GM10266 (cell line): ENCODE results near the gene UPF2.
A peak's percentile ranks its signal among the peaks of the same experiment; 100 is the strongest.

Experiments
- DNase-seq: peaks from one replicate; pipeline ENCODE4 v3.0.0; 2012; ENCODE audit errors: extremely low spot score
- CTCF ChIP-seq: IDR thresholded peaks from 2 replicates; pipeline ENCODE4 v1.5.1; 2012; ENCODE audit warnings: mild to moderate bottlenecking, low read depth; ENCODE audit not compliant: control insufficient read depth, insufficient read depth; ENCODE audit errors: missing control alignments

The UPF2 gene

DNA sequence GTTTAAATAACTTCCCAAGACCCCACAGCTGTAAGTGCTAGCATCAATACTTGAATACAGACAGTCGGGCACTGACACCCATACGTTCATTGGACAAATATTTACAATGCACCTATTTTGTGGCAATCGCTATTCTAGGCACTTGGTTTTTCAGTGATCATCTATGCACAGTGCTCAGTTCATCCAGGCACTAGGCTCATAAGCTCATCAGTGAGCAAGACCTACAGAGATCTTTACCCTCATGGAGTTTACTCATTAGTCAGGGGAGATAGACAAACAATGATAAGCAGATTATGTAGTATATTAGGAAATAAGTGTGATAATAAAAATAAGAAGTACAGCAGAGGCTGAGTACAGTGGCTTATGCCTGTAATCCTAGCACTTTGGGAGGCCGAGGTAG, 18.5 kb upstream of the UPF2 start:
- DNase-seq: no peak
- no peak for TF ChIP-seq CTCF

DNA sequence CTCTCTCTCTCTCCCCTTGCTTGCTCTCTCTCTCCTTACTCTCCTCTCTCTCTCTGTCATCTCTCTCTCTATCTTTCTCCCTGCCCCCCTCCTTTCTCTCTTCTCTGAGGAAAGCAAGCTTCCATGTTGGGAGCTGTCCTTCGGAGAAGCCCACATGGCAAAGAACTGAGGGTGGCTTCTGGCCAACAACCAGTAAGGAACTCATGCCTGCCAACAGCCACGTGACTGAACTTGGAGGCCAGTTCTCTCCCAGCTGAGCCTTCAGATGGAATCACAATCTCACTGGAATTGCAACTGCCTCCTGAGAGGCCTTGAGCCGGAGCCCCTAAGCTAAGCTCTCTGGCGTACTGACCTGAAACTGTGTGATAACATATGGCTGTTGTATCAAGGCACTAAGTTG, 14.1 kb upstream of the UPF2 start:
- no peak for TF ChIP-seq CTCF
- no peak for DNase-seq

DNA sequence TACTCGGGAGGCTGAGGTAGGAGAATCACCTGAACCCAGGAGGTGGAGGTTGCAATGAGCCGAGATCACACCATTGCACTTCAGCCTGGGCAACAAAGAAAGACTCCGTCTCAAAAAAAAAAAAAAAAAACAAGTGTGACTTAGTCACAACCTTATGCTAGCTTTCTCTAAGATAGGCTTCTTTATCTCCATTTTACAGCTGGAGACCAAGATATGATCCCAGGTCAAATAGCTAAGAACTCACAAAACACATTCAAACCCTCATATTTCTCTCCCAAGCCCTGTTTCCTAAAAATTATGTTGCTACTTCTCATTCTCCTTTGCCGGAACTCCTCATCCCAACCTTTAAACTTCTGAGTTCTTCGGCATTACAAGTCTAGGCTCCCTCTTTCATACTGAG, 13.1 kb upstream of the UPF2 start:
- TF ChIP-seq CTCF: no peak

DNA sequence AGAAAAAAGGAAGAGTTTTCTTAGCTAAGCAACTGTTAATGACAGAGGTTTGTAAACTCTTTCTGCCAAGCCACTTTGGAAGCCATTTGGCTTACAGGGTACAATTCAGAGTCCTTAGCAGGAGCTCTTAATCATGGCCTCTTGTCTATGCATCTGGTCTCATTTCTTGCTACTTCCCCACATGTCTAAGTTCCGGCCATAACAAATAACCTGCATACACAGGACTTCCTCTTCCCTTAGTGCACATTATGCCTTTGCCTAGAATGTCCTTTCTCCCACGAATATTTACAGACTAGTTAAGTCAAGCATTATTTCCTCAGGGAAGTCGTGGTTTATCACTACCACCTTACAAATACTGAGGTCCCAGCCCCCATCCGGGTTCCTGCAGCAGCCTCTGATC, 8.6 kb upstream of the UPF2 start:
- DNase-seq: no peak
- TF ChIP-seq CTCF: no peak

More for the DNA sequence above, 13.1 kb upstream of the UPF2 start:
- DNase-seq: no peak

GRCh38 chr10:12050528-12050927, 7.9 kb upstream of the UPF2 start:
- TF ChIP-seq CTCF: no peak
- no peak for DNase-seq

DNA sequence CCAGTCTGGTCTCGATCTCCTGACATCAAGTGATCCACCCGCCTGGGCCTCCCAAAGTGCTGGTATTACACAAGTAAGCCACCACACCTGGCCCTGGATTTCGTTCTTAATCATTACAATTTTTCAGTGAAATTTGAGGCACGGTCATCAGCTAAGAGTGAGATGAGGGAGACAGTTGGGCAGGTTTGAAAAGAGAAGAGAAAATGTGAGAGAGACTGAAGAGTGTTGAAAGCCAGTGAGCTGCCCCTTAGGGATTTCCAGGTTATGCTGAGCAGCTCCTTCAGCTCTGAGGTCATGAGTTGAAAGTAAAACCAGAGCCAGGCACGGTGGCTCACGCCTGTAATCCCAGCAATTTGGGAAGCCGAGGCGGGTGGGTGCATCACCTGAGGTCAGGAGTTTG, 5.9 kb upstream of the UPF2 start:
- DNase-seq: peak; percentile 35
- TF ChIP-seq CTCF: no peak

DNA sequence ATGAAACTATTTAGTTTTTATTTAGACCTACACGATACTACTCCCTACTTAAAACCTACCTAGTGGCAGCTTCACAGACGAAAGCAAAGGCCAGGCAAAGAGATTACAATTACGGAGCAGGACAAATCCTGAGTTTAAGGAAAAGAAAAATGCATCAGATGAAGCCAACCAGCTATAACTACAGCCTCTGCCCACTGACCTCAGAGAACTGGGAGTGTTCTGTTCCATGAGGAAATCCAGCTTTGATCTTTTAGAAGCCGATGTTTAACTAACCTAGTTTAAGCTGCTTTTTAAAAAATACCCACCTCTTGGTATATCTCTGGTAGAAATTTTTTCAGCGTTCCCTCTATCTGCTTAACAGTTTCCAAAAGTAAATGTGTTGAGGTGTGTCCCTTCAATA, 3.0 kb upstream of the UPF2 start:
- TF ChIP-seq CTCF: no peak
- no peak for DNase-seq
